ENCODE data around the gene UBE2Z.

The UBE2Z gene

DNA sequence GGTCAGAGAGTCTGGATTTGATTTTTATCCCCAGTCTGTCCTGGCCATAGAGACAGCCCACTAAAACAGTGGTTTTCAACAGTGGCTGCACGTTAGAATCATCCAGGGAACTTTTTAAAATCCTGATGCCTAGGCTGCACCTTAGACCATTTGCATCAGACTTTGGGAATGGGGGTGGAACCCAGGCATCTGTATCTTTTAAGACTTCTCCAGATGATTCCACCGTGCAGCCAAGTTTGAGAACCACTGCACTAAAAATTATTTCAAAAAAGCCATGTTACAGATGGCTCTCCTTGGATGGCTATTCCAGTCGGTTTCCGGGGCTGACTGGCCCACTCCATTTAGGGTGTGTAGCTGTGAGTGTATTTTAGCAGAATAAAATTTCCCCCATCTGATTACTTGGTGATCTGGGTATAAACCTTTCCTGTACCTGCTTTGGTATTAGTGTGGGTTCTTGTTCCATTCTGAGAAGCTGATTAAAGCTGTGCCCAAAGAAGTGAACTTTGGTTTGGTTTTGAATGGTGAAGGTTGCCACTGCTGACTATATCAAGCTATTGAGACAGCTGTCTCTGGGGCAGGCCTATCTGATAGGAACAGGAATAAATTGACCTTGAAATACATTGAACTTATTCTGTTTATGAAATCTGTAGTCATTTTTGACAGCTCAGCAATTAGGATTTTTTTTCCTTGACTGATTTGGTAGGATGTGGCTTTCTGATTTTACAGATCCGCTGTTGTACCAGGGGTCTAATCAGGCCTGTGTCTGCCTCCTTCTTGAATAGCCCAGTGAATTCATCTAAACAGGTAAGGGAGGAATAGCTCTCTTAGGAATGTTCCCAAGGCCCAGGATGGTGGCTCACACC lies 14.3 kb upstream of the UBE2Z start:
- peaks cover 7% of the 10 kb centered on the region for H3K36me3 Mint-ChIP-seq (ENCODE audit: low read depth)
- H3K9me3 Mint-ChIP-seq, result no peaks in the 10 kb centered on the region
- H3K4me1 Mint-ChIP-seq, result peaks cover 17% of the 10 kb centered on the region
- H3K27me3 Mint-ChIP-seq (ENCODE audit: low read depth), result no peaks in the 10 kb centered on the region
- H3K27ac Mint-ChIP-seq, result peak overlapping the region in 1 of 3 experiments; percentile 85
- H3K4me3 Mint-ChIP-seq, result peak overlapping the region; percentile 91 to 95 (median 95)
- TF ChIP-seq, protein P1, sequence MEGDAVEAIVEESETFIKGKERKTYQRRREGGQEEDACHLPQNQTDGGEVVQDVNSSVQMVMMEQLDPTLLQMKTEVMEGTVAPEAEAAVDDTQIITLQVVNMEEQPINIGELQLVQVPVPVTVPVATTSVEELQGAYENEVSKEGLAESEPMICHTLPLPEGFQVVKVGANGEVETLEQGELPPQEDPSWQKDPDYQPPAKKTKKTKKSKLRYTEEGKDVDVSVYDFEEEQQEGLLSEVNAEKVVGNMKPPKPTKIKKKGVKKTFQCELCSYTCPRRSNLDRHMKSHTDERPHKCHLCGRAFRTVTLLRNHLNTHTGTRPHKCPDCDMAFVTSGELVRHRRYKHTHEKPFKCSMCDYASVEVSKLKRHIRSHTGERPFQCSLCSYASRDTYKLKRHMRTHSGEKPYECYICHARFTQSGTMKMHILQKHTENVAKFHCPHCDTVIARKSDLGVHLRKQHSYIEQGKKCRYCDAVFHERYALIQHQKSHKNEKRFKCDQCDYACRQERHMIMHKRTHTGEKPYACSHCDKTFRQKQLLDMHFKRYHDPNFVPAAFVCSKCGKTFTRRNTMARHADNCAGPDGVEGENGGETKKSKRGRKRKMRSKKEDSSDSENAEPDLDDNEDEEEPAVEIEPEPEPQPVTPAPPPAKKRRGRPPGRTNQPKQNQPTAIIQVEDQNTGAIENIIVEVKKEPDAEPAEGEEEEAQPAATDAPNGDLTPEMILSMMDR (IDR thresholded peaks at IDR 0.05; ENCODE audit: unreplicated experiment in 3 of 3), result no peak

DNA sequence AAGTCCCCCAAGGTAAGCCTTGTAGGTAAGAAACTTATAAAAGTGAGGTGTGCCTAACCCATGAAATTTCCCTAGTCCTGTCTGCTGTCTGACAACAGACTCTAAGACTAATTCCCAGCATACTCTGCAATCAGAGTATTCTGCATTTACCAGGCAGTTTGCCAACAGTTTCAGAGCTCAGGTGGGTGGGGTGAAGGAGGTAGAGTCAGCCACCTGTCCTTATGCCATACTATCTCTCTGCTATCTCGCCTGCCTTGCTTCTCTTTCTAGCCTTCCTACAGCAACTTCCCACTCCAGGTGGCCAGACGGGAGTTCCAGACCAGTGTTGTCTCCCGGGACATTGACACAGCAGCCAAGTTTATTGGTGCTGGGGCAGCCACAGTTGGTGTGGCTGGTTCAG lies 13.3 kb upstream of the UBE2Z start:
- H3K27ac Mint-ChIP-seq, result no peak overlapping the region
- H3K27me3 Mint-ChIP-seq (ENCODE audit: low read depth), result no peaks in the 10 kb centered on the region
- peaks cover 17% of the 10 kb centered on the region for H3K4me1 Mint-ChIP-seq
- peaks cover 7% of the 10 kb centered on the region for H3K36me3 Mint-ChIP-seq (ENCODE audit: low read depth)
- no peaks in the 10 kb centered on the region for H3K9me3 Mint-ChIP-seq
- TF ChIP-seq, protein P1 (IDR thresholded peaks at IDR 0.05; ENCODE audit: unreplicated experiment in 3 of 3), result no peak
- H3K4me3 Mint-ChIP-seq, result peak overlapping the region; percentile 61 to 72 (median 65)

DNA sequence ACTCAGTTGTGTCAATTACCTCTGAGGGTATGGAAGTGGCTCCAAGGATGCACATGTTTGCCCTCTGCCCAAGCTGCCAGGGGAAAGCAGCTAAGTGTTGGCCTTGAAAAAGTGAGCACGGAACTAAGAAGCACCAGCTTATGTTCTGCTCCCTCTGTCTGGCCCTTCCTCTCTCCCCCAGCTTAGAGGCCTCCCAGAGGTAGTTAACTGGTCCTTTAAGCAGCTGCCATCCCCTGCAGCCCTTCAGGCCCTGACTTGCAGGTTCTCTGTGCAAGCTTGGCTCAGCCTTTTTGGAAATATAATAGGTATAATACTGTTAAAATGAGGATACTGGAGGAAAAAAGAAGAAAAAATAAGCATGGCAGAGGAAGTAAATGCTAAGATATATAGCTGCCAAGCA lies 7.0 kb upstream of the UBE2Z start:
- Mint-ChIP-seq H3K9me3 (no peaks in the 10 kb centered on the region), H3K27ac (no peak overlapping the region), H3K4me1 (no peaks in the 10 kb centered on the region), H3K36me3 (ENCODE audit: low read depth) (peaks cover 3% of the 10 kb centered on the region), H3K27me3 (ENCODE audit: low read depth) (no peaks in the 10 kb centered on the region), H3K4me3 (no peak overlapping the region)
- TF ChIP-seq, protein P1 (IDR thresholded peaks at IDR 0.05; ENCODE audit: unreplicated experiment in 3 of 3), result no peak

DNA sequence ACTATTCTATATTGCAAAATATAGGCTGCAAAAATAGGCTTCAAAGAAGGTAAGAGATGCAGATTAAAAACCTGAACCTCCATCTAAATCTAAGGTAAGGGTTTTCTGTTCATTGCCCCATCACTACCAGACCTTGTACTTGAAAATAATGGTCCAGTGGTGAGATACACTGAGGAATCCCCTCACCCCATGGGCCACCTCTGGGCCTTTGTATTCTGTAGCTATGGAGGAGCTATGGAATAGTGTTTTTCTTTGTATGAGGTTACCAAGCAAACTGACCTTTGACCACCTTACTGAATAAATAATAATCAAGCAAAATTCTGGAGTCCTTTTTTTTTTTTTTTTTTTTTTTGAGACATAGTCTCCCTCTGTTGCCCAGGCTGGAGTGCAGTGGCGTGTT lies 4.8 kb upstream of the UBE2Z start:
- TF ChIP-seq, protein P1 (IDR thresholded peaks at IDR 0.05; ENCODE audit: unreplicated experiment in 3 of 3), result no peak
- H3K27me3 Mint-ChIP-seq (ENCODE audit: low read depth), result no peaks in the 10 kb centered on the region
- H3K36me3 Mint-ChIP-seq (ENCODE audit: low read depth), result no peaks in the 10 kb centered on the region
- H3K27ac Mint-ChIP-seq, result no peak overlapping the region
- H3K4me1 Mint-ChIP-seq, result peaks cover 8% of the 10 kb centered on the region
- H3K4me3 Mint-ChIP-seq, result no peak overlapping the region
- no peaks in the 10 kb centered on the region for H3K9me3 Mint-ChIP-seq

DNA sequence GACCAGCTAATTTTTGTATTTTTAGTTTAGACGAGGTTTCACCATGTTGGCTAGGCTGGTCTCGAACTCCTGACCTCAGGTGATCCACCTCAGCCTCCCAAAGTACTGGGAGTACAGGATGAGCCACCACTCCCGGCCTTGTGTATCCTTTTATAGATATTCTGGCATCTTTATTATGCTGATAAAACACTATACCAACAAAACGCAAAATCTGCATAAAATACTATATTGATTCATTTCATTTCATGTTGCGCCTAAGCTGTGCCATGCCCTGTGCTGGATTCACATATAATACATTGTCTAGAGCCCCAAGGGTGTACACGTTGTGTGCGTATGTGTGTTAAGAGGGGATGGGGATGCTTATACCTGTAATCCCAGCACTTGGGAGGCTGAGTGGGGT lies 3.8 kb upstream of the UBE2Z start:
- no peak overlapping the region for H3K27ac Mint-ChIP-seq
- peaks cover 13% of the 10 kb centered on the region for H3K4me1 Mint-ChIP-seq
- no peaks in the 10 kb centered on the region for H3K27me3 Mint-ChIP-seq (ENCODE audit: low read depth)
- H3K36me3 Mint-ChIP-seq (ENCODE audit: low read depth), result no peaks in the 10 kb centered on the region
- peak overlapping the region in 1 of 3 experiments; percentile 23 for H3K4me3 Mint-ChIP-seq
- TF ChIP-seq, protein P1 (IDR thresholded peaks at IDR 0.05; ENCODE audit: unreplicated experiment in 3 of 3), result no peak
- no peaks in the 10 kb centered on the region for H3K9me3 Mint-ChIP-seq
